ENCODE results near the gene JARID2. TPM values are rescaled to one million over a fixed set of nuclear protein-coding genes. Genes with fewer than 3 reads are reported as not detected.
A peak's percentile ranks its signal among the peaks of the same experiment; 100 is the strongest.

Gene JARID2
- total RNA-seq, 1 donor from 2014 or later = 43.9 TPM

DNA sequence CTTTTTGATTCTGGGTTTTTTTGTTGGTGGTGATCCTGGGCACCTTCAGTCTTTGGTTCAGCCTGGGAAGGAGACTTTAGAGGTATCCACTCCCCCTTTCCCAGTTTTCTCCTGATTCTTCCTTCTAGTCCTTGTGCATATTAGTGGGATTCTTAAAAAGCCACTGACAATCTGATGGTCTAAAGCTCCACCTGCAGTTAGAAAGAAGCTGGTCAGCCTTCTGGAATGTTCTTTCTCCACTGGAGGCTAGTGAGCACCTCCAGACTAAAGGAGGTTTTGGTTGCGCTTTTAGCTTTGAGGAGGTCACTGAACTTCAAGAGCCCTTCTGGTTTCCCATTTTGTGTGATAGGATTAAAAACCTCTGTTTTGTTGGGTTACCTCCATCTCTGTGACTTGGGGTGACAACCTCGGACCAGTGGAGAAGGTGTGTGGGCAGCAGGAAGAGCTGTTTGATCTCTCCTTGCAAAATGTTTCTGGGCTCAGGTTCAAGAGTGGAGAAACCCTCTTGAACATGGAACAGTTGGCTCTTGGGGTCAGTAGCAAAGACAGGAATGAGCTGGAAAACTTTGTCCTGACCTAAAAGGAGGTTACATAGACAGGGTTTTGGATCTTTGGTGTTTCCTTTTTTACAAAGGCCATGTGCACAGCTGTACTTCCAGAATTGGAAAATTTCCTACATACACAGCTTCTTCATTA is 29.0 kb downstream of the JARID2 start:
- no peaks in the 10 kb centered on the region for H3K9me3 Mint-ChIP-seq
- TF ChIP-seq, protein P1, sequence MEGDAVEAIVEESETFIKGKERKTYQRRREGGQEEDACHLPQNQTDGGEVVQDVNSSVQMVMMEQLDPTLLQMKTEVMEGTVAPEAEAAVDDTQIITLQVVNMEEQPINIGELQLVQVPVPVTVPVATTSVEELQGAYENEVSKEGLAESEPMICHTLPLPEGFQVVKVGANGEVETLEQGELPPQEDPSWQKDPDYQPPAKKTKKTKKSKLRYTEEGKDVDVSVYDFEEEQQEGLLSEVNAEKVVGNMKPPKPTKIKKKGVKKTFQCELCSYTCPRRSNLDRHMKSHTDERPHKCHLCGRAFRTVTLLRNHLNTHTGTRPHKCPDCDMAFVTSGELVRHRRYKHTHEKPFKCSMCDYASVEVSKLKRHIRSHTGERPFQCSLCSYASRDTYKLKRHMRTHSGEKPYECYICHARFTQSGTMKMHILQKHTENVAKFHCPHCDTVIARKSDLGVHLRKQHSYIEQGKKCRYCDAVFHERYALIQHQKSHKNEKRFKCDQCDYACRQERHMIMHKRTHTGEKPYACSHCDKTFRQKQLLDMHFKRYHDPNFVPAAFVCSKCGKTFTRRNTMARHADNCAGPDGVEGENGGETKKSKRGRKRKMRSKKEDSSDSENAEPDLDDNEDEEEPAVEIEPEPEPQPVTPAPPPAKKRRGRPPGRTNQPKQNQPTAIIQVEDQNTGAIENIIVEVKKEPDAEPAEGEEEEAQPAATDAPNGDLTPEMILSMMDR (conservative IDR thresholded peaks at IDR 0.05) = no peak
- no peaks in the 10 kb centered on the region for H3K27me3 Mint-ChIP-seq
- H3K4me1 Mint-ChIP-seq (ENCODE audit: unreplicated experiment) = peaks cover 43% of the 10 kb centered on the region
- no peak for DNase-seq (ENCODE audit: extremely low spot score, unreplicated experiment)
- no peak overlapping the region for H3K4me3 Mint-ChIP-seq
- peaks cover 4% of the 10 kb centered on the region for H3K36me3 Mint-ChIP-seq
- H3K27ac Mint-ChIP-seq = no peak overlapping the region

DNA sequence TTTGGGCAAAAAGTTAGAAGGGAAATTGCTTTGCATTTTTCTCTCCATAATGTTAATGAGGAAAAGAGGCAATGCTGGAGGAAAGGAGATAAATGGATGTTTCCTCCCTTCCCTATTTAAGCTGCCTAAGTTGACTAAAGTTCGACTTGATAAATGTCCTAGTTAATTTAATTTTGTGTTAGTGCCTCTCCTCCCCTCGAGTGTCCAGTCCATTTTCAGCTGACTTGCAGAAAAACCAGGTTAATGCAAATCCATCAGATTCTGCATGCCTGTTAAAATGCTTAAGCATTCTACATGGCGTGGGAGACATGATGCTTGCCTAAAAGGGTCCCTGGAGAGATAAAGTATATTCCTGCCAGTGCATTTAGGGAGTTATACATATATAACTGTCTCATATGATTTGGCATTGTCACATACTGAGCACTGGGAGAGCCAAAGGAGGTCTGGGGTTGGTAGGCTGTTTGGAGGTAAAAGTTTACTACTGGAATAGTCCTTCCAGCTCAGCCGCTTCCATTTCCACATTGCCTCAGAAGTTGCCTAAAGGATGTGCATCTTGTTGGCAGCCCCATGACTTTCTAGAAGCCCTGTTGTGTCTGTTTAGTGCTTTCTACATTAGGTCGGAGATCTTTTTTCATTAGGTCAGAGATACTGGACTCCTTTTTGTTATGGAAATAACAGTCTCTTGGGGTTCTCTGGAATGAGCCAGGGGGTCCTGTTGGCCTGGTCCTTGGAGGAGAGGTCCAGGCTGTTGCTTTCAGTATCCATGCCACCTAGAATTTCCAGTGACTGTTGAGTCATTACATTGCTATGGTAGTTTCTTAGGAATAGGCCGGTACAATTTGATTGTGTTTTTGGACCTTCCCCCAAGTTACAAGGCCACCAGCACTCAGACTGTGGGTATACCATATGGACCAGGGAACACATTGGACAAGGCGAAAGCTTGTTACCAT is 30.4 kb downstream of the JARID2 start:
- no peaks in the 10 kb centered on the region for H3K27me3 Mint-ChIP-seq
- H3K4me3 Mint-ChIP-seq = peak overlapping the region; percentile 27
- peaks cover 4% of the 10 kb centered on the region for H3K36me3 Mint-ChIP-seq
- TF ChIP-seq, protein P1 (conservative IDR thresholded peaks at IDR 0.05) = no peak
- no peak for DNase-seq (ENCODE audit: extremely low spot score, unreplicated experiment)
- H3K4me1 Mint-ChIP-seq (ENCODE audit: unreplicated experiment) = peaks cover 49% of the 10 kb centered on the region
- no peaks in the 10 kb centered on the region for H3K9me3 Mint-ChIP-seq
- peak overlapping the region; percentile 31 for H3K27ac Mint-ChIP-seq

DNA sequence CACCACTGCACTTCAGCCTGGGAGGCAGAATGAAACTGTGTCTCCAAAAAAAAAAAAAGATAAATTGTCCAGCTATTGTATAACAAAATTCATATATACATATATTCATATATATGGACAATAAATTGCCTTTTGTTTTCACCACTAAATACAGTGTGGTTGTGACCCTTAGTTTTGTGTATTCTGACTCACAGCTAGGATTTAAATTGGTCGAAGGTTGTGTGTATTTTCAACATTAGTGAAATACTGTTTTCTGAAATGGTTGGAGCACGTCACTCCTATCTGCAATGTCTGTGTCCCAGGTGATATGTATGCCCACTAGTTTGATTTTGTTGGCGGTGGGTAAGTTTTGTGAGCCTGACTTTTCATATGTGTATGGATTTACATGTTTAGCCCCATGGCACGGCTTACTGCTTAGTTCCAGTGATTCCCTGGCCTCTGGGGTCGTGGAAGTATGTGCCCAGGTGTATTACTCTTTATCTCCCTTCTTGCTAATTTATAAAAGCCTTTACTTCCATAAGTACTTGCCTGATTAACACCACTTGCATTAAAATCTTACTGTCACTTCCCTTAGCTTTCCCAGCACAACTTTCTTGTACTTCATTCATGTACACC is 33.3 kb downstream of the JARID2 start:
- Mint-ChIP-seq H3K4me3 (peak overlapping the region; percentile 15), H3K9me3 (no peaks in the 10 kb centered on the region), H3K27me3 (no peaks in the 10 kb centered on the region), H3K4me1 (ENCODE audit: unreplicated experiment) (peaks cover 56% of the 10 kb centered on the region), H3K36me3 (peaks cover 4% of the 10 kb centered on the region), H3K27ac (no peak overlapping the region)
- TF ChIP-seq, protein P1 (conservative IDR thresholded peaks at IDR 0.05) = no peak
- DNase-seq (ENCODE audit: extremely low spot score, unreplicated experiment) = no peak

DNA sequence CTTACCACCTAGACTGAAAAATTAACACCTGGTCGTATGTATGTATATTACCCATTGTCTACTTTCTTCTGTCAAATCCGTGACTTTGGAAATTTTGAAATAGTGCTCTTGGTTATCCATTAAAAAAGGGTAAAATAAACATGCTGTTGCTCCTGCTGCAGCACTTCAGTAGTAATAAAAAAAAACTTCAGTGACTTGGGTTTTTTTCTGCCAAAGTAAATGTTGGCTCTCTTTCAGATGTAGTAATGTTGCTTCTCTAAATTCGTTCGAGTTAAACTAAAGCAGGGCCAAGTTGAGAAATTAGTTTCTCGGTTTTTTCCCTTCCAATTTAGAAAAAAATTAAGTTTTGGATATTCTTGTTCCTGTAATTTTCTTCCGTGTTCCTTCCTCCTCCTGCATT is 34.2 kb downstream of the JARID2 start:
- Mint-ChIP-seq H3K27me3 (no peaks in the 10 kb centered on the region), H3K9me3 (no peaks in the 10 kb centered on the region), H3K4me1 (ENCODE audit: unreplicated experiment) (peaks cover 48% of the 10 kb centered on the region), H3K4me3 (no peak overlapping the region), H3K27ac (no peak overlapping the region), H3K36me3 (peaks cover 4% of the 10 kb centered on the region)
- no peak for DNase-seq (ENCODE audit: extremely low spot score, unreplicated experiment)
- TF ChIP-seq, protein P1 (conservative IDR thresholded peaks at IDR 0.05) = no peak

DNA sequence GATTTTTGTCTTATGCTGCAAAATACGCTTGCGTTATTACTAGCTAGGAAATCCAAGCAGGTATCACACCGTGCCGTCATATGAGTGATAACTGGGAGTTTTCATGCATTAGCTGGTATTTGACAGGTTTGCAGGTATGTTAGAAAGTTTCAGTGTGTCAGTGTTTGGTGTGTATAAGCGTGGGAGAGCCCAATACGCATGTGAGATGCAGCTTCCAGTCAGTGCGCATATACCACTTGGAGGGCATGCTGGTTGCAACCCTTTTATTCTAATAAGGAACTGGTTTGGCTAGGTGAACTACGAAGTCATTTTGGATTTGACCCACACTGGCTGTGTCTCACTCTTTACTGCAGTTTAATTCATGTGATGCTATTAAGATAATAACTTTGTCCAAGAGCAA is 35.1 kb downstream of the JARID2 start:
- Mint-ChIP-seq H3K27ac (peak overlapping the region; percentile 28), H3K27me3 (no peaks in the 10 kb centered on the region), H3K4me1 (ENCODE audit: unreplicated experiment) (peaks cover 39% of the 10 kb centered on the region), H3K9me3 (no peaks in the 10 kb centered on the region), H3K36me3 (peaks cover 4% of the 10 kb centered on the region), H3K4me3 (no peak overlapping the region)
- TF ChIP-seq, protein P1 (conservative IDR thresholded peaks at IDR 0.05) = no peak
- no peak for DNase-seq (ENCODE audit: extremely low spot score, unreplicated experiment)
